Spleen (tissue), 7 donors: ENCODE results near the gene RNF208.

ENCODE experiments used
- CTCF ChIP-seq, 11 experiments: fragments of 200-600 bp in 7 of 11; fragments of 450-650 bp in 4 of 11; sonication (generic) in 4 of 11; IDR thresholded peaks in 8 of 11; conservative IDR thresholded peaks in 3 of 11; 1 replicate in 7 of 11; 2 replicates in 4 of 11; pipeline versions ENCODE4 v1.4.0 to v1.8.0; 2016 to 2021; ENCODE audit warnings: antibody characterized with exemption in 11 of 11, inconsistent platforms in 4 of 11, mild to moderate bottlenecking in 1 of 11
- POLR2A ChIP-seq, 3 donors: fragments of 450-650 bp; IDR thresholded peaks; one replicate each; pipeline ENCODE4 v1.5.1; 2017; ENCODE audit warnings: antibody characterized with exemption in 3 of 3, mild to moderate bottlenecking in 1 of 3
- donor health status: DM: no; HTN: no; CAD: no; lungs with moderate emphysema.
- donor health status: DM: no; HTN: no; CAD: no.
- donor health status: DM: no; HTN: no; CAD: no.

DNA sequence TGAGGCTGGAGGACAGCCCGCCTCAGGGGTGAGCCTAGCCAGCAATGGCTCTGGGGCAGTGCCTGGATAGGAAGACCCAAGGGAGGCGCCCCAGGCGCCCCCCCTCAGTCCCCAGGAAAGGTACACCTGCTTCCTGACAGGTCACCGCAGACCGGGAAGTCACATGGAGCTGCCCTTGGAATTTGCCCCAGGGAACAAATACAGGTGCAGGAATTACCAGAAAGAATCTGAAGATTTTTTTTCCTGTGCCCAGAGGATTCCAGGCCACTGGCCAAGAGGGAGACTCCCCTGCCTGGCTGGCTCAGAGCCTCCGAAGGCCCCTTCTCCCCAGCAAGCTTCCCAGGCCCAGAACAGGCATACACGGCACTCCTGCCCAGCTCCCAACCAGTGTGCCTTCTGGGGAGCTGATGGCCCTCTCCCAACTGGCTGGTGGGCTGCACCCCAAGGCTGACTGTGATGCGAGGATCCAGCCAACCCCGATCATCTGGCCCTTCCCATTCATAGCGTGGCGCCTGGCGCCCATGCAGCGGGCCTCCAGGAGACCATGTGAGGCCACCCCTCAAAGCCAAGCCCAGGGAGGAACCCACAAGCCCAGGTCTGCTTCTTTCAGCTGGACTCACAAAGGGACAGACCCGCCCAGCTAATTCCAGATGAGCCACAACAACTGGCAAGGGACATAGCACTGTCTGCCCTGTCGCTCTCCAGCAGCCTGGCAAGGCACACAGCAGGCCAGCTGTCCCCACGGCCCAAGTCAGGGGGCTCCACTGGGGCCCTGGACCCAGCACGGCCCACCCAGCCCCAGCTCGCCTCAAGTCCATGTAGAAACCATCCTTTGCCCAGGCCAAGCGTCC lies 23.8 kb downstream of the RNF208 start:
- TF ChIP-seq POLR2A (IDR thresholded peaks at IDR 0.05) (no peak), CTCF (IDR thresholded peaks at IDR 0.05 in 8 of 11, conservative IDR thresholded peaks at IDR 0.05 in 3 of 11) (no peak)
